DMS153 (cell line): ENCODE results near the gene TRAF6.

Source experiments
- DNase-seq: peaks from one replicate; lab custom pipeline; 2025; lab: John Stamatoyannopoulos, UW

Gene TRAF6

DNA sequence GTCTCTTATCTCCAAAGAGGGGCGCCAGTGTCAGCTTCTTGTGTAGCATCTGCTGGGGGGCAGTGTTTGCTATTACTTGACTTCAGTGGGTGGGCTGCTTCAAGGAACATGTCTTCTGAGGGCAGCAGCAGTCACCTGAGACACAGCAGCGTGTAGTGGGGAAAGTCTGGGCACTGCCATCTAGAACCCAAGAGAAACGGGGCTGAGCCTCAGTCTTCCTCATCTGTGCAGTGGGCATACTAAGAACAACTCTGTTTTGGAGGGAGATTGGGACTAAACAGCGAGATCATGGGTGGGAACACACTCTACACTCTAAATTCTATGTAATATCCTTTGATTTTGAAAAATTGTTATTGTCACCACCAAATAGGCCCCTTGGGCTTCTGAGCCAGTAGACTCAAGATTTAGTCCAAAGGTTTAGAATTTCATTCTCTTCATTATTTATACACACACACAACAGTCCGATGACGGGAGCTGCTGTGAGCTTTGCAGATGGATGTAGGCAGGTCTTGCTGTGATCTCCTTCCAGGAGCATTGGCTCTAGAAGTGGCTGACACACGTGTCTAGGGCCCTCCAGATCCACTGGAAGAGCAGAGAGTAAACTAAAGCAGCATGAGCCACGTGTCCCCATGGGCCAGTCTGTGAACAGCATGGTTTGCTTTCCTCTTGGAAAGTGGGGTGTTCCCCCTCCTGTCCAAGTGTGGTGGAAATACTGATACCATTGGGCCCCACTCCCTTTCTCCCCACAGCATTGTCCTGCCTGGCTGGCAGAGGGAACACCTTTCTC is 51.8 kb downstream of the TRAF6 start:
- DNase-seq = no peak

DNA sequence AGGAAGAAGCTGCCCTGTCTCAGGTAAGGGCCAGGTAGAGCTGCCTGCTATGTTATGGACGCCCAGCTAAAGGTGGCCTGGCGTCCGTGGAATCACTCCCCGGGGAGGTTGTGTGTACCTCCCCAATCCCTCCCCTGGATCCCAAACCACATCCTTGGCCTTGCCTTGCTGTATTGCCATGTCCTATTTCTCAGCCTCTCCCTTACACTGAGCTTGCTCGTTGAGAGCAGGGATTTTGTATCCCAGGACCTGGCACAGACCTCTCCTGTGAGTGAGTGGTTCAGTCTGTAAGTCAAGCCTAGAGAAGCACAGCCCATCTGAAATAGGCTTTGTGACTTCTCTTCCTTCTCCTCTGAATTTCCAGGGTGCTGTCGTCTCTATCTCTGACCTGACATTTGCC is 53.9 kb downstream of the TRAF6 start:
- DNase-seq = no peak

DNA sequence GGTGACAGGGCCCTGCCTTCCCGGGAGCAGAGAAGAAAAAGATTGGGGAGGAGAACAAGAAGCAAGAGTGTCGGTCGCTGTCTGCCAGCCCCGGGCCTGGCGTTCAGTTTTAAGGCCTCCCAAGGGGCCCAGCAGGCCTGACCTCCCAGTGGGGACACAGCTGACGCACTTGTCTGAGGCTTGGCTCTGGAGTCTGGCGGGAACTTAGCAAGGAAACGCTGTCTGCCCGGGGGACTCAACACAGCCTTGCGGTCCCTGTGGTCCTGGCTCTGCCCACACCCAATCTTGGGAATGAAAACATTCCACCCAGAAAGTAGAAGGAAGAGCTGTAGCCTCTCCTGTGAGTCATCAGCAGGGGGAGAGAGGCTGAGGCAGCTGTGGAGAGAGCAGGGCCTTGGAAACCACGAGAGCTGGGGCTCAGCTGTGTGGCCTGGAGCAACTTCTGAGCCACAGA is 54.4 kb downstream of the TRAF6 start:
- no peak for DNase-seq

DNA sequence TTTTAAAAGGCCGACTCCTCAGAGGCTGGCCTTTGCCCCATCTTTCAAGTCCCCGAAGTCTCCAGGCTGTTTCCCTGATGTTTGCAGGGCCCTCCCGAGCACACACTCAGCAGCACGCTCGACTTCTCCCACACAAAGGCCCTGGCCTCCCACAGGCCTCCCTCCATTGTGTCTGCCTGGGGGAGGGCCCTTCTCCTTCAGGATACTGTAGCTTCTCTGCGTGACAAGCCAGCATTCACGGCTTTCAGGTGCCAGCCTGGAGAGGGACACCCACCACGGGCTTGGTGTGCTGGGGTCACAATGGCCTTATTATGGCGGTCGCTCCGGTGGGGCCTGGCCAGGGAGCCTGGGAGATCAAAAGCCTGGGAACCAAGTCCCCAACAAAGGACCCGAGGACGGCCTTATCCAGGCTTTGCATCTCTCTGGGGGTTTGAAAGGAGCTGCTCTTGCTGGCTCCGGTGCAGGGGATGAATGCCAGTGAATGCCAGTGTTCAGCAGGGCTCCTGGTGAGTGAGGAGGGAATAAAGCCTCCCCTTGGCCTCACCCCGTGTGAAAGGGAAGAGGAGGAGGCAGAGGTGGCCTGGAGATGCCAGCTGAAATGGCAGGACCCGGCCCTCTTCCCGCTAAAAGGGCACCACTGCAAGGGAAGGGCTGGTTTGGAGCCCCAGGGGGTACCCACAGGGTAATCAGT is 55.0 kb downstream of the TRAF6 start:
- DNase-seq = no peak

DNA sequence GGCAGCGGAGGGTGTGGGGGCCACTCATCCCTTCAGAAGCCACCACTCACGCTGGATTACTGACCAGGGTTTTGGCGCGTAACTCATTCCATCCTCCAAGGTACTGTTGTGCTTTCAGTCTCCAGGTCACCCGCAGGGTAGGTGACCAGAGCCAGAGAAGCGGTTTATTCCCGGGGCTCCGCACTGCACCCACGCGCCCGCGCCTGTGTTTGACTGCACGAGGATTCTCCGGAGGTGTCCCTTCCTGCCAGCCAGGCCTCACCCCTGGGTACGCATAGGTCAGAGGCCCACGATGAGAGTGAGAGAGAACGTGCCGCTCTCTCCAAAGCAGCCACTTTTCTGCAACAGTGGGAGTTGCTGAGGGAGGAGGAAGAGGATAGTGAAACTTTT is 55.5 kb downstream of the TRAF6 start:
- DNase-seq = no peak

DNA sequence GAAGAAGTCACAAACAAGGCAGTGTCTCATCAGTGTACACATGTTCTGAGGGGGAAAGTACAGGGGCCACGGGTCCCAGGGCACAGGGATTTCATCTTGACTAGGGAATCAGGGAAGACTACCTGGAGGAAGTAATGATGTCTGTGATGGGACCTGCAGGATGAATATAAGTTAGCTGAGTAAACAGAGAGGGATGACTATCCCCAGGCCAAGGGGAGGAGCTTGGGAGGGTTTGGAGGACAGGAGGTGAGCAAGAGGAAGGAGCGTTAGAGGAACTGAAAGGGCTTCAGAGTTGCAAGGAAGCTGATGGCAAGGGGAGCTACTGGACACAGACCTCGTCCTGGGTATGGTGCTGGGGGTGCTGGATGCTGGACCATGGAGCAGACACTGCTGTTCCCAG is 56.4 kb downstream of the TRAF6 start:
- no peak for DNase-seq

DNA sequence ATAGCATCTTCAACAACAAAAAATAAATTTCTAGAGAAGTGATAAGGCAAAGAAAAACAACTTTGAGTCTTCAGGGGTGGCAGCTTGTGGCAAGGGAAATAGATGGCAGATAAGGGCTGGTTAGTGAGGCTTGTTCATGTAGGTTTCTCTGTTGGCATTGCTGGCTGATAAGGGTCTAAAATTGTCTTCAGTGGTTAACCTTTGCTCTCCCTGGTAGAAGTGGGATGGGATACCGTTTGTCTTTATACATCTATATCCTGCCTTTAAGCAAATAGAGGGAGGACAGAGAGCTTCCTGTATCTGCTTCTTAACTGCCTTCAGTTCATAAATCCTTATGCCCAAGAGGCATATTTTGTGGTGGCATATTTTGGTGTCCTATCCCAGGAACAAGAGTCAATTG is 57.1 kb downstream of the TRAF6 start:
- no peak for DNase-seq

DNA sequence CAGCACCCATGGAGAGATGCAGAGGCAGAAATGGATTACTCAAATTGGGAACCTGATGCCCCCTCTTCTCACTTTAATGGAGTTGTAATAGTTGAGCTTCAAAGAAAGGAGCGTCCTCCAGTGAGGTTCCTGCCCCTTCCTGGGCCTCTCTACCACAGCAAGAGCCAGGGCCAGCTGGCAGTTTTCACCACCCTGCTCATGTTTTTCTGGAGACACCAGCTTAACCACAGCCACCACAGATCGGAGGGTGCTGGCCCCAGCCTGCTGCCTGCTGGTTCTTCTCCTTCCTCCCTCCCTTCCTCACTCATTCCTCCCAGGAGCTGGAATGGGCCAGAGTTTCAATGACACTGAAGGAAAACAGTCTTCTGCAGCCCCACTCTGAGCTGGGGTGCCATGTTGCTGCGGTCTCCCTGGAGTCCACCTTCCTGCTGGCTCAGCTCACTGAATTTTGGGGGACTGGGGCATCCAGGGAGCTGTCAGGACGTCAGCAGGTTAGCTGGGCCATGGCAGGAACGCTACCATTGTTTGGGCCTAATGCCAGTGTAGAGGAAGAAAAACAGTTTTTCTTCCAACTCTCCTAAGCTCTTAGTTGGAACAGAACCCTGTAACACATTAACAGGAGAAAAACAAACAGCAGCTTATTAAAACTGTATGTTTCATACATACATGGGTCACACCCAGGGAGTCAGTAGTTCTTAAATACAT is 57.7 kb downstream of the TRAF6 start:
- no peak for DNase-seq

DNA sequence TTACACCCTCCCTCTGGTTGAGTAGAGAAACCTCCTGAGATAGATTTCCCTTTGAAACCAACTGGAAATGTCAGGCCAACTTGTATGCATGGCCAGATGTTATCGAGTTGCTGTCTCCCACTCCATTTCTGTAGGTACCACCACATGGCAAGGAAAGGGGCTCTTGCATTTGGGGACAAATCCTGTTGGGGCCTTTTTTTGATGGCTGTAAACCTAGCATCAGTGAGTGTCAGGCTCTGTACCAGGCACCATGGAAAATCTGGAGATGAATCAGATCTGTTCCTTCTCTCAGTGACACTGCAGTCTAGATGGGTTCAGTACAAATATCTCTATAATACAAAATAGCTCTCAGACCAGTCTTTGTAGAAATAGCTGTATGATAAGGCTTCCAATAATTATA is 58.4 kb downstream of the TRAF6 start:
- no peak for DNase-seq

DNA sequence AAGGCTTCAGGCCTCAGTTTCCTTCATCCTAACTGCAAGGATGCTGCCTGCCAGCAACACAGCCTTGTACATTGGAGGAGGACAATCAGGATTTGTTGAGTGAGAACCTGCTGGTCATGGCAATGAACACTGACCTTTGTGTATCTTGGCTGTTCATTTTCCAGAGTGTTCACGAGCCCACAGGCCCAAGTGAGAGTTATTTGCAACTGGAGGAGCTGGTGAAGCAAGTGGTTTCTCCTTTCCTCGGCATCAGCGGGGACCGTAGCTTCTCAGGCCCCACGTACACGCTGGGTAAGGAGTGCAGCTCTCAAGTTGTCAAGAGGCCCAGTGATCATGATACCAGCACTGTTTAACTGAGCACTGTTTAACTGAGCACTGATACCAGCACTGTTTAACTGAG is 59.0 kb downstream of the TRAF6 start:
- DNase-seq = no peak

DNA sequence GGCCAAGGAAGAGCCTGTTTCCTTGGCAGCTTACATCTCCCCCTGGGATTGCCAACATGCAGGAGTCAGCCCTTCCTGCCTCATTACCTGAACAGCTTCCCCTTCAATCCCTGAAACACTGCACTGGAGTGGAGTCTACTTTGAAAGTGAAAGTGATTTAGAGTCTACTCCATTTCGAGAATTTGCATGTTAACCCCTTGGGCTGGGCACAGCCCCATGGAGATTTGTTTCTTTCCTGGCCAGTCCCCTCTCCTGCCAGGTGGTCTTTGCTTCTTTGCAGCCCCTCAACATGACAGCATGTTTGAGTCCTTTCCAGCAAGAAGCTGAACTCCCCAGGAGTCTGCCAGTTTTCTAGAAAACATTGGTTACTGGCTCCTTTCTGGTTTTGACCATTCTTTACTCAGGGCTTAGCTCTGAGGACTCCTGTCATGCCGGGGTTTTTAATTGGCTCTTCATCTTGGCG is 59.9 kb downstream of the TRAF6 start:
- no peak for DNase-seq

DNA sequence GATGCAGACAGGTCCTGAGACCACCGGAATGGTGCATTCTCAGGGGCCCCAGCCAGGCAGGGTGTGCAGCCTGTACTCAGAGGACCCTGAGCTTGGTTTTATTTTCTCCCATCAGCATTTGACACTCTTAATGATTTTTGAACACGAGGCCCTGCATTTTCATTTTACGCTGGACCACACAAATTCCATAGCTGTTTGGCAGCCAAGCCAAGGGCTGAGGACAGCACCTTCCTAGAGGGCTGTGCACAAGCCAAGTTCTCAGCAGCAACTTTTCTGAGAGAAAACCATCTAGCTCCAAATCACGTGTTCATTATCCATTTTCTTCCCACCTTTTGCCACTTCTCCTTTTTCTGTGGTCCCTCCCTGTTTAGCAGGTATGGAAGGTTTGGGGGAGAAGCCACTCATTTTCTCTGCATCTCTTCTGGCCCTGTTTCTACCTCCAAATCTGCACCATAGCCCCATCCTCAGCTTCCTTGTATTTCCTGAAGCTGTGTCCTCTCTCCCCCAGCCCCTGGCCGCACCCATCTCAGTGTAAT is 60.4 kb downstream of the TRAF6 start:
- DNase-seq = no peak

DNA sequence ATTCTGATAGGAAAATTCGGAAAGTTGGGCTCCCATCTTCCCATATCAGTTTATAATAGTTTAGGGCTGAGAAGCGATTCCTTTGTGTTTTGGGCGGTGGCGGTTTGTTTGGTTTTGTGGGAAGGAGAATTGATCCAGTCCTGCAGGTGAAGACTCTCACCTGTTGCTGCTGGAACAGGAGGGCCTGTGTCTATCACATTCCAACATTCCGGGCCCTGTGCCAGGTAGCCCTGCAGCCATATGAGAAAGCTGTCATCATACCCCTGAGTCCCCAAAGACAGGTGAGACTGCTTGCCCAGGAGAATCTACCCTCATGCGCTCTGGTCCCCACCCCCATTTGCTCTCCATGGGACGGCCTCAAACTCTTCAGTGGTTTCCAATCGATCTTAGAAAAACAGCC is 62.1 kb downstream of the TRAF6 start:
- peak; percentile 26 for DNase-seq

DNA sequence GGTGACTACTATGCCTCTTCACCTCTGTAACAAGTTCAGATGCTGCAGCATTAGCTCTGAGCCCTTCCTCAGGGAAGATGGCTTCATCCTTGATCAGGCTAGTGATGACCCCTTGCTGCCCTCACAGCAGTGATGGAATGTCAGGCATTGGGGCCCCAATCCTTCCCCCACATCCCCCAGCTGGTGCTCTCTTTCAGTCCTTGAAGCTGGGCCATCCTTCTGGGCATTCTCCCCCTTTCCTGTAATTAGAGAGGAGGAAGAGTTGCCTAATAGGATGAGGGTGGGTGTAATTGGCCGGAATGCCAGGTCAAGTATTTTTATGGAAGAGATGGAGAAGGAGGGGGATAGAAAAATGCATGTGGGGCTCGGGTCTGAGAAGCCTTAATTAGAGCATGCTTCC is 62.6 kb downstream of the TRAF6 start:
- no peak for DNase-seq

DNA sequence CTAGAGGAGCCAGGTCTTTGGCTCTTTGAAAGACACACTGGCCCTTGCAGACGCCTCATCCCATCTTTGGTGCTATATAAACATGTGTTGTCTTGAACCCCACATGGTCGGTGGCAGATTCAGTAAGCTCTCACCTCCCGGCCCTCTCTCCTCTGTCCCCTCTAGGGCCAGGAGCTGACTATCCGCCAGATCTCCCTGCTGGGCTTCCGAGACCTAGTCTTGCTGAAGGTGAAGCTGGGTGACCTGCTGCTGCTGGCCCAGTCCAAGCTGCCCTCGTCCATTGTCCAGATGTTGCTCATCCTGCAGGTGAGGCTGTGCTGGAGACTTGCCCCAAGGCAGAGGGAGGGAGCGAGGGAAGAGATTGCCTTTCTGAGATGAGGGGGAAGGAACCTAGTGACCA is 63.9 kb downstream of the TRAF6 start:
- no peak for DNase-seq

DNA sequence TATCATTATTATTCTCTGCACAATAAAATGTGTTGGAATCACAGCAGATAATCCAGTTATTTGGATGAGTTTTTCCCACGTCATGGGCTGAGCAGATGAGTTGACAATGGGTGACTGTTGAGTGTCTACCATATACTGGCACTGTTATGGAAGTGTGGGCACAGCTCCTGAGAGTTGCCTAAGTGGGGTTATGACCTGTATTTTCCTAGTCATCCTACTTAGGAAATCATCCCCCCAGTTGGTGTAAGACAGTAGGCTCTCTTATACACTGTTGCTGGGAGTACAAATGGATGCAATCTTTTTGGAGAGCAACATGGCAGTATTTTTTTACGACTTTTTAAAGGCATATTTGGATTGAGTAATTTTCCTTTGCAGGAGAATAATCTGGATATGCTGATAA is 66.4 kb downstream of the TRAF6 start:
- DNase-seq = no peak

DNA sequence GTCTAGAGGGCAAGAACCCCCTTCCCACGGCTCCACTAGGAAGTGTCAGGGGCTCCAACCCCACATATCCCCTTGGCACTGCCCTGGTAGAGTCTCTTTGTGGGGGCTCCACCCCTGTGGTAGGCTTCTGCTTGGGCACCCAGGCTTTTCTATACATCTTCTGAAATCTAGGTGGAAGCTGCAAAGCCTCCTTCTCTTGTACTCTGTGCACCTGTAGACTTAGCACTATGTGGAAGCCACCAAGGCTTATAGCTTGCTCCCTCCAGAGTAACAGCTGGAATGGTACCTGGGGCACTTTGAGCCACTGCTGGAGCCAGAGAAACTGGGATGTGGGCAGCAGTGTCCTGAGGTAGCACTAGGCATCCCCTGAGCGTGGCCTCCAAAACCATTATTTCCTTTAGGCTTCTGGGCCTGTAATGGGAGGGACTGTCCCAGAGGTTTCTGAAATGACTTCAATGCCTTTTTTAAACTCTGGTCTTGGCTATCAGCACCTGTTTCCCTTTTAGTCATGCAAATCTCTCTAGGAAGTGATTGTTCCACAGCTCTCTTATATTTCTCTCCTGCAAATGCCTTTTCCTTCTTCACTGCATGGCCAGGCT is 68.4 kb downstream of the TRAF6 start:
- DNase-seq = no peak

DNA sequence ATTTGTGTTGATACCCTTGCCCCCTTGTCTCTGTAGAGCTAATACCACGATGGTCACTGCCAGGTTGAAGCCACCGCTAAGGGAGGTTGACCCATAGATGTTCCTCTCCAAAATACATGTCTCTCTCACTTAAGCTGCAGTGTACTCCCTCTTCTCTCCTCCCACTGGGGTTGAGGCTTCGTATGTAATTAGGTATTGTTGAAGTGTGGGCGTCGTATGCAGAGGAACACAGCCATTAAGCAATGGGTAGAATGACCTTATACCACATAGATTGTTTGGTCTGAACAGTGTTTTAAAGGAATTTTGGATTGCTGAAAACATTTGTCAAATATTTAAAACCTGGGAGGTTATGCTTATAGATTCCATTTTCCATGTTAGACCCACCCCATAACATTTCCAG is 71.9 kb downstream of the TRAF6 start:
- DNase-seq = no peak

DNA sequence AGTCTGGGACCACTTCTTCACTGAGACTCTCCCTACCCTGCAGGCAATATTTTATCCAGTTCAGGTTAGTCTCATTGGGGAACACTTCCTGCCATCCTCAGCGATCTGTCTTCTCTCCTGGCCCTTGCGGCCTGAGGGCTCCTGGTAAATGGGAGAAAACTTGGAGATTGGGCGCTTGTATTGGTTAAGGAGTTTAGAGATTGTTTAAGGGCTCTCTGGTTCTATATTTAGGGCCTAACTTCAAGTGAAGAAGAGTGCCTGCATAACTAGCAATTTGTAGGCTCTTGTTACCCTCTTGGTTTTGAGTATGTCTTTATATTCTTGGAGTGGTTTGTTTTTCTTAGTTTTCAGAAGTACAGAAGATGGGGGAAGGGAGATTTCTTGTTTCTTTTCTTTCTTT is 72.7 kb downstream of the TRAF6 start:
- no peak for DNase-seq
